Stimulated activated effector memory CD8-positive, alpha-beta T cell treated with anti-CD3 and anti-CD28 coated beads, Interleukin-12 subunit alpha, Interleukin-12 subunit beta, amount 100 ng/mL, for 72 hours (primary cell): ENCODE results near the gene FAM228B.
"Not testable (repeated sequence)": the region's sequence is repeated elsewhere in the genome, so short reads cannot be mapped to it uniquely, and the experiment has no call there.

Experiments used
- ATAC-seq: fragments of 150-1000 bp; cut with Tn5 transposase; 2 replicates; pipeline ENCODE4 v1.10.0; 2021
- DNase-seq, 2 donors: peaks; one replicate each; pipeline ENCODE4 v3.0.0; 2021 to 2022; ENCODE audit warnings: low spot score in 2 of 2
- H3K27ac Mint-ChIP-seq: one replicate; pipeline ENCODE4 v1.8.0; 2022; ENCODE audit warnings: mild to moderate bottlenecking, mixed read lengths
- H3K36me3 Mint-ChIP-seq: one replicate; pipeline ENCODE4 v1.8.0; 2022; ENCODE audit warnings: mild to moderate bottlenecking, mixed read lengths
- H3K4me1 Mint-ChIP-seq: one replicate; pipeline ENCODE4 v1.8.0; 2022; ENCODE audit warnings: mixed read lengths
- H3K4me3 Mint-ChIP-seq: one replicate; pipeline ENCODE4 v1.8.0; 2022; ENCODE audit warnings: mild to moderate bottlenecking, mixed read lengths
- H3K9me3 Mint-ChIP-seq: one replicate; pipeline ENCODE4 v1.8.0; 2022; ENCODE audit warnings: mixed read lengths

The FAM228B gene

GRCh38 chr2:24163186-24163585 lies 39.9 kb downstream of the FAM228B start:
- H3K36me3 Mint-ChIP-seq: no peaks in the 10 kb centered on the region
- no peak for DNase-seq
- no peaks in the 10 kb centered on the region for H3K4me1 Mint-ChIP-seq
- no peak overlapping the region for H3K4me3 Mint-ChIP-seq
- H3K27ac Mint-ChIP-seq: no peak overlapping the region
- peaks cover 2% of the 10 kb centered on the region for H3K9me3 Mint-ChIP-seq
- ATAC-seq: no peak

- no peak overlapping the region for H3K4me3 Mint-ChIP-seq
- H3K36me3 Mint-ChIP-seq: no peaks in the 10 kb centered on the region
- no peak overlapping the region for H3K27ac Mint-ChIP-seq
- H3K4me1 Mint-ChIP-seq: no peaks in the 10 kb centered on the region
- H3K9me3 Mint-ChIP-seq: peaks cover 2% of the 10 kb centered on the region
- no peak for DNase-seq
- no peak for ATAC-seq
Measured at GRCh38 chr2:24163601-24164000, 40.3 kb downstream of the FAM228B start.

- ATAC-seq: peak; percentile 79
- no peak overlapping the region for H3K4me3 Mint-ChIP-seq
- DNase-seq: peak; percentile 6 to 72
- no peak overlapping the region for H3K27ac Mint-ChIP-seq
- peaks cover 2% of the 10 kb centered on the region for H3K9me3 Mint-ChIP-seq
- no peaks in the 10 kb centered on the region for H3K36me3 Mint-ChIP-seq
- H3K4me1 Mint-ChIP-seq: no peaks in the 10 kb centered on the region
Measured at GRCh38 chr2:24164416-24164973, 41.2 kb downstream of the FAM228B start.

- Mint-ChIP-seq H3K4me3 (no peak overlapping the region), H3K27ac (no peak overlapping the region), H3K36me3 (no peaks in the 10 kb centered on the region), H3K4me1 (no peaks in the 10 kb centered on the region), H3K9me3 (no peaks in the 10 kb centered on the region)
- ATAC-seq: no peak
- DNase-seq: no peak
Measured at GRCh38 chr2:24169023-24169422, 45.8 kb downstream of the FAM228B start.

- no peak within 1 kb of the TSS for H3K27ac Mint-ChIP-seq
- no peak for ATAC-seq
Measured at GRCh38 chr2:24174851-24175277, 51.6 kb downstream of the FAM228B start, which contains the start of gene FAM228A. FAM228A (plus strand) TSS chr2:24175053; CDS start chr2:24175481, 428 bp downstream.

GRCh38 chr2:24175631-24176187 lies 52.4 kb downstream of the FAM228B start:
- no peak overlapping the region for H3K4me3 Mint-ChIP-seq
- no peaks in the 10 kb centered on the region for H3K9me3 Mint-ChIP-seq
- no peaks in the 10 kb centered on the region for H3K4me1 Mint-ChIP-seq
- DNase-seq: no peak
- ATAC-seq: no peak
- H3K36me3 Mint-ChIP-seq: no peaks in the 10 kb centered on the region
- H3K27ac Mint-ChIP-seq: no peak overlapping the region

More at GRCh38 chr2:24174851-24175277, 51.6 kb downstream of the FAM228B start, which contains the start of gene FAM228A:
- H3K9me3 Mint-ChIP-seq: no peaks in the 10 kb centered on the region
- no peak for DNase-seq
- no peak within 1 kb of the TSS for H3K4me3 Mint-ChIP-seq
- no peaks in the 10 kb centered on the region for H3K36me3 Mint-ChIP-seq
- H3K4me1 Mint-ChIP-seq: no peaks in the 10 kb centered on the region

- H3K4me3 Mint-ChIP-seq: no peak overlapping the region
- no peak overlapping the region for H3K27ac Mint-ChIP-seq
- no peaks in the 10 kb centered on the region for H3K9me3 Mint-ChIP-seq
- DNase-seq (no peak), ATAC-seq (no peak)
- H3K4me1 Mint-ChIP-seq: no peaks in the 10 kb centered on the region
- H3K36me3 Mint-ChIP-seq: no peaks in the 10 kb centered on the region
Measured at GRCh38 chr2:24176326-24176725, 53.1 kb downstream of the FAM228B start.

GRCh38 chr2:24179683-24180082 lies 56.4 kb downstream of the FAM228B start:
- no peaks in the 10 kb centered on the region for H3K9me3 Mint-ChIP-seq
- DNase-seq (no peak), ATAC-seq (no peak)
- no peak overlapping the region for H3K27ac Mint-ChIP-seq
- H3K4me3 Mint-ChIP-seq: no peak overlapping the region
- H3K36me3 Mint-ChIP-seq: no peaks in the 10 kb centered on the region
- no peaks in the 10 kb centered on the region for H3K4me1 Mint-ChIP-seq

GRCh38 chr2:24181849-24182248 lies 58.6 kb downstream of the FAM228B start:
- no peak overlapping the region for H3K27ac Mint-ChIP-seq
- no peaks in the 10 kb centered on the region for H3K36me3 Mint-ChIP-seq
- no peaks in the 10 kb centered on the region for H3K4me1 Mint-ChIP-seq
- H3K4me3 Mint-ChIP-seq: no peak overlapping the region
- ATAC-seq: no peak
- H3K9me3 Mint-ChIP-seq: no peaks in the 10 kb centered on the region
- no peak for DNase-seq

GRCh38 chr2:24182507-24182906 lies 59.2 kb downstream of the FAM228B start:
- H3K27ac Mint-ChIP-seq: no peak overlapping the region

GRCh38 chr2:24183366-24184069 lies 60.2 kb downstream of the FAM228B start:
- Mint-ChIP-seq H3K4me3 (no peak overlapping the region), H3K27ac (no peak overlapping the region), H3K9me3 (no peaks in the 10 kb centered on the region), H3K4me1 (no peaks in the 10 kb centered on the region), H3K36me3 (no peaks in the 10 kb centered on the region)
- ATAC-seq (no peak), DNase-seq (no peak)

More at GRCh38 chr2:24182507-24182906, 59.2 kb downstream of the FAM228B start:
- Mint-ChIP-seq H3K4me1 (no peaks in the 10 kb centered on the region), H3K4me3 (no peak overlapping the region), H3K36me3 (no peaks in the 10 kb centered on the region), H3K9me3 (no peaks in the 10 kb centered on the region)
- DNase-seq: no peak
- ATAC-seq: no peak

- ATAC-seq: no peak
- H3K4me3 Mint-ChIP-seq: no peak overlapping the region
Measured at GRCh38 chr2:24189551-24189950, 66.3 kb downstream of the FAM228B start.

GRCh38 chr2:24190503-24190902 lies 67.2 kb downstream of the FAM228B start:
- Mint-ChIP-seq H3K4me1 (no peaks in the 10 kb centered on the region), H3K9me3 (no peaks in the 10 kb centered on the region), H3K36me3 (no peaks in the 10 kb centered on the region), H3K4me3 (no peak overlapping the region), H3K27ac (no peak overlapping the region)
- no peak for DNase-seq
- ATAC-seq: no peak

More at GRCh38 chr2:24189551-24189950, 66.3 kb downstream of the FAM228B start:
- no peaks in the 10 kb centered on the region for H3K9me3 Mint-ChIP-seq
- H3K4me1 Mint-ChIP-seq: no peaks in the 10 kb centered on the region
- no peak for DNase-seq
- H3K36me3 Mint-ChIP-seq: no peaks in the 10 kb centered on the region
- H3K27ac Mint-ChIP-seq: no peak overlapping the region

GRCh38 chr2:24191156-24191555 lies 67.9 kb downstream of the FAM228B start:
- Mint-ChIP-seq H3K36me3 (no peaks in the 10 kb centered on the region), H3K4me1 (no peaks in the 10 kb centered on the region), H3K9me3 (no peaks in the 10 kb centered on the region), H3K27ac (no peak overlapping the region), H3K4me3 (no peak overlapping the region)
- ATAC-seq (no peak), DNase-seq (no peak)

- H3K9me3 Mint-ChIP-seq: peaks cover 2% of the 10 kb centered on the region
- DNase-seq (no peak), ATAC-seq (no peak)
- no peak overlapping the region for H3K27ac Mint-ChIP-seq
- no peaks in the 10 kb centered on the region for H3K4me1 Mint-ChIP-seq
- no peaks in the 10 kb centered on the region for H3K36me3 Mint-ChIP-seq
- no peak overlapping the region for H3K4me3 Mint-ChIP-seq
Measured at GRCh38 chr2:24191848-24192247, 68.6 kb downstream of the FAM228B start.

GRCh38 chr2:24197213-24197612 lies 73.9 kb downstream of the FAM228B start:
- not testable (repeated sequence) for H3K36me3 Mint-ChIP-seq, DNase-seq, H3K9me3 Mint-ChIP-seq, ATAC-seq, H3K4me3 Mint-ChIP-seq, H3K27ac Mint-ChIP-seq, H3K4me1 Mint-ChIP-seq
